ENCODE measurements around the gene TRIM72.

Gene TRIM72

DNA sequence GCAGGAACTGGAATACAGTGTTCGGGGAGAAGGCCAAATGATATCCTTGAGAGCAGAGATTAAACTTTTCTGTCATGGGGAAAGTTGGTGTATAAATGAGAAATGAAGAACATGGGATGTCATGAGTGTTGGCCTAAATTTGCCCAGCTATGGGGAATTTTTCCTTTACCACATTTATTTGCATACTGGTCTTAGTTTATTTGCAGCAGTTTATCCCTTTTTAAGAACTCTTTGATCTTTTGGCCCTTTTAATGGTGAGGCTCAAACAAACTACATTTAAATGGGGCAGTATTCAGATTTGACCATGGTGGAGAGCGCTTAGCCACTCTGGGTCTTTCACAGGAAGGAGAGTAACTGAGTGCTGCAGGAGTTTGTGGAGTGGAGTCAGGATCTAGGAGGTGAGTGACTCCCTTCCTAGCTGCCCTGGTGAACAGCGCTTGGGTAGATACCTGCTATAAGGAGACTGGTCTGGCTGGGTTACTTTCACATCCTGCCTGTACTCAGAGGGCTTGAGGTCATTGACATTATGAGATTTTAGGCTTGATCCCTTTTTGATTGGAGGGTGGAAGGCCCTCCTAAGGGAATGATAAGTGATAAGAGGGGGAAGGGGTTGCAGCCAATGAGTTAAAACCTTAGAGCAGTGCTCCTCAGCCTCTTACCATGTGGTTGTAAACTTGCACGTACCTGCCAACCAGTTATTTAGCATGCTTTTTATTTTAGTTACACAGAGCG, 22.1 kb upstream of the TRIM72 start:
- Histone ChIP-seq H3K9me2 (replicated peaks; ENCODE audit: control insufficient read depth, low read length) (no peaks in the 10 kb centered on the region), H3K4me1 (ENCODE audit: control insufficient read depth, low read length) (no peaks in the 10 kb centered on the region), H3K79me2 (ENCODE audit: control insufficient read depth, low read length) (peaks cover 44% of the 10 kb centered on the region), H4K20me1 (ENCODE audit: control insufficient read depth, insufficient read depth, low read depth, low read length) (peaks cover 63% of the 10 kb centered on the region), H3K36me3 (ENCODE audit: control insufficient read depth, low read length) (peaks cover 95% of the 10 kb centered on the region), H3F3A (ENCODE audit: control insufficient read depth, insufficient read depth) (peaks cover 75% of the 10 kb centered on the region), H3K27me3 (ENCODE audit: control insufficient read depth, low read length) (no peaks in the 10 kb centered on the region), H3K4me3 (ENCODE audit: low read length) (no peak overlapping the region), H3K27ac (ENCODE audit: low read depth, low read length) (no peak overlapping the region), H3K4me2 (ENCODE audit: low read length) (no peak overlapping the region), H3K9me3 (ENCODE audit: control insufficient read depth, insufficient read depth, low read length) (no peaks in the 10 kb centered on the region)
- TF ChIP-seq, protein P1, sequence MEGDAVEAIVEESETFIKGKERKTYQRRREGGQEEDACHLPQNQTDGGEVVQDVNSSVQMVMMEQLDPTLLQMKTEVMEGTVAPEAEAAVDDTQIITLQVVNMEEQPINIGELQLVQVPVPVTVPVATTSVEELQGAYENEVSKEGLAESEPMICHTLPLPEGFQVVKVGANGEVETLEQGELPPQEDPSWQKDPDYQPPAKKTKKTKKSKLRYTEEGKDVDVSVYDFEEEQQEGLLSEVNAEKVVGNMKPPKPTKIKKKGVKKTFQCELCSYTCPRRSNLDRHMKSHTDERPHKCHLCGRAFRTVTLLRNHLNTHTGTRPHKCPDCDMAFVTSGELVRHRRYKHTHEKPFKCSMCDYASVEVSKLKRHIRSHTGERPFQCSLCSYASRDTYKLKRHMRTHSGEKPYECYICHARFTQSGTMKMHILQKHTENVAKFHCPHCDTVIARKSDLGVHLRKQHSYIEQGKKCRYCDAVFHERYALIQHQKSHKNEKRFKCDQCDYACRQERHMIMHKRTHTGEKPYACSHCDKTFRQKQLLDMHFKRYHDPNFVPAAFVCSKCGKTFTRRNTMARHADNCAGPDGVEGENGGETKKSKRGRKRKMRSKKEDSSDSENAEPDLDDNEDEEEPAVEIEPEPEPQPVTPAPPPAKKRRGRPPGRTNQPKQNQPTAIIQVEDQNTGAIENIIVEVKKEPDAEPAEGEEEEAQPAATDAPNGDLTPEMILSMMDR (IDR thresholded peaks at IDR 0.05; ENCODE audit: low read depth, low read length, poor library complexity, severe bottlenecking): no peak
- no peak for TF ChIP-seq EZH2phosphoT487 (IDR thresholded peaks at IDR 0.05; ENCODE audit: borderline replicate concordance, low read length)

DNA sequence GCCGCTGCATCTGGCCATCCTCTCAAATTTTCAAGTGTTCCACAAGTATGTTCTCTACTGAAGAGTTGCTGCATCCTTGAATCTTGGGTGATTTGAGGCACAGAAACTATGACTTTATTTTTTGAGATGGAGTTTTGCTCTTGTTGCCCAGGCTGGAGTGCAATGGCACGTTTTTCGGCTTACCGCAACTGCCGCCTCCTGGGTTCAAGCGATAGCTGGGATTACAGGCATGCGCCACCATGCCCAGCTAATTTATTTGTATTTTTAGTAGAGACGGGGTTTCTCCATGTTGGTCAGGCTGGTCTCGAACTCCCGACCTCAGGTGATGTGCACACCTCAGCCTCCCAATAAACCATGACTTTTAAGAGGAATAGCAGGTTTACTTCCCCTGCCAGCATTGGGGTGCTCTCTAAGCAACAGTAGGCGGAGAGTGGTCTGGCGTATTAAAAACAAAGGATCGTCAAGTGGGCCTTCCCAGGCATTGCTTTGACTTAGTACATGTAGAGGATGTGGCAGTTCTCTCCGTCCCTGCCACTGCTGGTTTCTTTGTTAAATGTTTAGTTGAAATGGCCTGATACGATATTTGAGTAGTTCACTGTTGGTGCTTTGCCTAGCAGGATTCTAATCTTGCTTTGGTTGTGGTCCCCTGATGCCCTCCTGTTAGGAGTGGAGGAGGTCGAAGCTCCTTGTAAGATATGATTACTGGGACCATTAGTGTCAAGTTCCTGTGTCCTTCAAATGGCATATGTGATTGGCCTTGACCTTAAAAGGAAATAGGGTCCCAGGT, 20.9 kb upstream of the TRIM72 start:
- H3K79me2 ChIP-seq (ENCODE audit: control insufficient read depth, low read length): peaks cover 33% of the 10 kb centered on the region
- no peak for TF ChIP-seq EZH2phosphoT487 (IDR thresholded peaks at IDR 0.05; ENCODE audit: borderline replicate concordance, low read length)
- TF ChIP-seq, protein P1 (IDR thresholded peaks at IDR 0.05; ENCODE audit: low read depth, low read length, poor library complexity, severe bottlenecking): no peak

DNA sequence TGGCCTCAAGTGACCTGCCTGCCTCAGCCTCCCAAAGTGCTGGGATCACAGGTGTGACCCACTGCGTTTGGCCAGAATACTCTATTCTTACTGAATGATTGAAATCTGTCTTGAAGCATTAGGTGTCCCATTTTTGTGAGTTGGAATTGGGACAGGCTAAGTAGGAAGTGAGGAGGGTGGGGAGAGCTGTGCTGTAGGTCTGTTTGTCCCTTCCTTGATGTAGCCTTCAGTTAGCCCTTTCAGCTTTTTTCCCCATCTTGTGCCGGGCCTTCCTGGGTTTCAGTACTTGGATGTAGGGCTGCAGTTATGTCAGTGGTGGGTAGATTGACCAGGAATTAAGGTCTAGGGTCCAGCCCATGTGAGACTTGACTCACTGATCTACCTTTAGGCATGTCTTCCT, 20.0 kb upstream of the TRIM72 start:
- Histone ChIP-seq H3K4me3 (ENCODE audit: low read length) (no peak overlapping the region), H3K9me3 (ENCODE audit: control insufficient read depth, insufficient read depth, low read length) (no peaks in the 10 kb centered on the region), H3K79me2 (ENCODE audit: control insufficient read depth, low read length) (peaks cover 25% of the 10 kb centered on the region), H3K27me3 (ENCODE audit: control insufficient read depth, low read length) (no peaks in the 10 kb centered on the region), H3K4me1 (ENCODE audit: control insufficient read depth, low read length) (no peaks in the 10 kb centered on the region), H3K4me2 (ENCODE audit: low read length) (no peak overlapping the region), H3K9me2 (replicated peaks; ENCODE audit: control insufficient read depth, low read length) (no peaks in the 10 kb centered on the region), H3F3A (ENCODE audit: control insufficient read depth, insufficient read depth) (peaks cover 84% of the 10 kb centered on the region), H3K36me3 (ENCODE audit: control insufficient read depth, low read length) (peaks cover 82% of the 10 kb centered on the region), H3K27ac (ENCODE audit: low read depth, low read length) (no peak overlapping the region), H4K20me1 (ENCODE audit: control insufficient read depth, insufficient read depth, low read depth, low read length) (peaks cover 44% of the 10 kb centered on the region)
- TF ChIP-seq EZH2phosphoT487 (IDR thresholded peaks at IDR 0.05; ENCODE audit: borderline replicate concordance, low read length): no peak
- TF ChIP-seq, protein P1 (IDR thresholded peaks at IDR 0.05; ENCODE audit: low read depth, low read length, poor library complexity, severe bottlenecking): no peak

More for the DNA sequence above, 20.9 kb upstream of the TRIM72 start:
- no peak overlapping the region for H3K4me2 ChIP-seq (ENCODE audit: low read length)
- peaks cover 51% of the 10 kb centered on the region for H4K20me1 ChIP-seq (ENCODE audit: control insufficient read depth, insufficient read depth, low read depth, low read length)
- H3K27ac ChIP-seq (ENCODE audit: low read depth, low read length): no peak overlapping the region
- no peaks in the 10 kb centered on the region for H3K9me3 ChIP-seq (ENCODE audit: control insufficient read depth, insufficient read depth, low read length)
- no peaks in the 10 kb centered on the region for H3K4me1 ChIP-seq (ENCODE audit: control insufficient read depth, low read length)
- no peaks in the 10 kb centered on the region for H3K9me2 ChIP-seq (replicated peaks; ENCODE audit: control insufficient read depth, low read length)
- peaks cover 79% of the 10 kb centered on the region for H3F3A ChIP-seq (ENCODE audit: control insufficient read depth, insufficient read depth)
- no peak overlapping the region for H3K4me3 ChIP-seq (ENCODE audit: low read length)
- H3K27me3 ChIP-seq (ENCODE audit: control insufficient read depth, low read length): no peaks in the 10 kb centered on the region
- H3K36me3 ChIP-seq (ENCODE audit: control insufficient read depth, low read length): peaks cover 85% of the 10 kb centered on the region
